Measurements from ENCODE around the gene ENOX1. TPM values are rescaled to one million over a fixed set of nuclear protein-coding genes. Genes with fewer than 3 reads are reported as not detected.

Gene ENOX1
- polyA plus RNA-seq, 2 of the 4 experiments (the other 2 are of a cell fraction) = 0.28 to 0.41 TPM

- TF ChIP-seq REST (IDR thresholded peaks at IDR 0.05) (no peak), MAZ (IDR thresholded peaks at IDR 0.05; ENCODE audit: borderline replicate concordance, low read depth, low read length) (no peak), HES2 (IDR thresholded peaks at IDR 0.05) (no peak)
Measured at GRCh38 chr13:43300865-43301264, 485.9 kb downstream of the ENOX1 start (continued).

DNA sequence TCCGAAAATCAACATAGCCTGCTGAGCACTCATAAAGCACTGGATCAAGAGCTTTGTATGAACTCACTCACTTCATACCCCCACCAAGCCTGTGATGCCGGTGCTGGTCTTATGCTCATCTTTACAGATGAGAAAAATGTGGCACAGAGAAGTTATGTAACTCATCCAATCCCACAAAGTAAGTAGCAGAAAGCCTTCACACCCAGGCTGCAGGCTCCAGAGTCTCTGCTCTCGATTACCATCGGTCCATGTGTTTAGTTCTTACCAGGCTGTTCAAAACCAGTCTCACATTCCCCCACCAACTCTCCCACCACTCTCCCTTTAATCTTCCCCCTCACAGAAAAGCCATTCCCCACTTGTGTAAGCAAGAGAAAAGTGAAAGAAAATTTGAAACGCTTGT lies 487.4 kb downstream of the ENOX1 start:
- Histone ChIP-seq H3K9me3 (no peaks in the 10 kb centered on the region), H3K4me2 (no peak overlapping the region), H3K27ac (no peak overlapping the region), H3K4me3 (no peak overlapping the region), H3K4me1 (no peaks in the 10 kb centered on the region)
- no peak for TF ChIP-seq CHD2 (IDR thresholded peaks at IDR 0.05; ENCODE audit: low read length, partially characterized antibody)
- no peak for TF ChIP-seq ZSCAN20 (CRISPR knock-in tag; IDR thresholded peaks at IDR 0.05)
- no peak for TF ChIP-seq EHMT2 (IDR thresholded peaks at IDR 0.05; ENCODE audit: low read depth)
- no peak for TF ChIP-seq NFE2L2 (conservative IDR thresholded peaks at IDR 0.05; ENCODE audit: low read length)
- no peak for FAIRE-seq
- ChIA-PET CTCF (interaction anchor here (0.8 kb wide), 1 partner anchor 106 kb away, joined by 3 read pairs; no protein-coding TSS in a partner anchor), POLR2A (no interaction called here)
- WGBS (ENCODE audit: missing lambda C conversion rate) = 71% methylated on average over 5 of the region's 5 CpGs
- no peak for ATAC-seq
- no peak for DNase-seq (ENCODE audit: low read depth in 1 of 2, low spot score in 1 of 2)

DNA sequence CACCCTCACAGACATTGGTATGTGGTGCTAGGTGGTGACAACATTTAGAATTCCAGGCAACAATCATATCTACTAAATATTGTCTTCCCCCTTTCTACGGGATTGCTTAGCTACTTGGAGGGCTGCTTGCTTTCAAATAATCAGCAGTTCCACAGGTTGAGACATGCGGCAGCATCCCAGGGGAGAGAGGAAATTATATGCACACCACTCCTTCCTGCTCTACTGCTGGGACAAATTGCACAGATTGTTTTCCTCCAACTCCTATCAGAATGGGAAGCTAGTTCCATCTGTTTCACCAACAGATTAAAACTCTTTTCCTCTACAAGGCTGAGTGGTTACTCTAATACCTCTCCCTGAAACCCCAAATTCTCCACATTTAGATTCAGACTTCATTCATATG lies 488.0 kb downstream of the ENOX1 start:
- WGBS (ENCODE audit: missing lambda C conversion rate) = 88% methylated on average over 2 of the region's 2 CpGs
- TF ChIP-seq EP300 (IDR thresholded peaks at IDR 0.05) (no peak), REST (IDR thresholded peaks at IDR 0.05) (no peak), MAFK (IDR thresholded peaks at IDR 0.05; ENCODE audit: partially characterized antibody) (no peak), ZNF302 (CRISPR knock-in tag; IDR thresholded peaks at IDR 0.05) (no peak), HOXA7 (CRISPR knock-in tag; IDR thresholded peaks at IDR 0.05) (no peak), JUNB (IDR thresholded peaks at IDR 0.05) (no peak), HES2 (IDR thresholded peaks at IDR 0.05) (no peak), ZSCAN20 (CRISPR knock-in tag; IDR thresholded peaks at IDR 0.05) (no peak), HOXB5 (CRISPR knock-in tag; IDR thresholded peaks at IDR 0.05) (no peak), RARB (CRISPR knock-in tag; IDR thresholded peaks at IDR 0.05) (no peak)
- FAIRE-seq (no peak), DNase-seq (ENCODE audit: low read depth in 1 of 2, low spot score in 1 of 2) (no peak), ATAC-seq (no peak)
- Histone ChIP-seq H3K27ac (no peak overlapping the region), H3K9me3 (no peaks in the 10 kb centered on the region), H3K4me1 (no peaks in the 10 kb centered on the region), H3K4me3 (no peak overlapping the region), H3K4me2 (no peak overlapping the region)
- POLR2A ChIA-PET = no interaction called here
- CTCF ChIA-PET = interaction anchor here (0.8 kb wide), 1 partner anchor 106 kb away, joined by 3 read pairs; no protein-coding TSS in a partner anchor
